DMS 273 treated with DMSO at 0.1 percent for 48 hours (cell line): ENCODE results near the gene MFSD12.
"Not testable (repeated sequence)": the region's sequence is repeated elsewhere in the genome, so short reads cannot be mapped to it uniquely, and the experiment has no call there.

Source experiments
- DNase-seq: peaks from one replicate; lab custom pipeline; 2025; lab: John Stamatoyannopoulos, UW

MFSD12 gene

DNA sequence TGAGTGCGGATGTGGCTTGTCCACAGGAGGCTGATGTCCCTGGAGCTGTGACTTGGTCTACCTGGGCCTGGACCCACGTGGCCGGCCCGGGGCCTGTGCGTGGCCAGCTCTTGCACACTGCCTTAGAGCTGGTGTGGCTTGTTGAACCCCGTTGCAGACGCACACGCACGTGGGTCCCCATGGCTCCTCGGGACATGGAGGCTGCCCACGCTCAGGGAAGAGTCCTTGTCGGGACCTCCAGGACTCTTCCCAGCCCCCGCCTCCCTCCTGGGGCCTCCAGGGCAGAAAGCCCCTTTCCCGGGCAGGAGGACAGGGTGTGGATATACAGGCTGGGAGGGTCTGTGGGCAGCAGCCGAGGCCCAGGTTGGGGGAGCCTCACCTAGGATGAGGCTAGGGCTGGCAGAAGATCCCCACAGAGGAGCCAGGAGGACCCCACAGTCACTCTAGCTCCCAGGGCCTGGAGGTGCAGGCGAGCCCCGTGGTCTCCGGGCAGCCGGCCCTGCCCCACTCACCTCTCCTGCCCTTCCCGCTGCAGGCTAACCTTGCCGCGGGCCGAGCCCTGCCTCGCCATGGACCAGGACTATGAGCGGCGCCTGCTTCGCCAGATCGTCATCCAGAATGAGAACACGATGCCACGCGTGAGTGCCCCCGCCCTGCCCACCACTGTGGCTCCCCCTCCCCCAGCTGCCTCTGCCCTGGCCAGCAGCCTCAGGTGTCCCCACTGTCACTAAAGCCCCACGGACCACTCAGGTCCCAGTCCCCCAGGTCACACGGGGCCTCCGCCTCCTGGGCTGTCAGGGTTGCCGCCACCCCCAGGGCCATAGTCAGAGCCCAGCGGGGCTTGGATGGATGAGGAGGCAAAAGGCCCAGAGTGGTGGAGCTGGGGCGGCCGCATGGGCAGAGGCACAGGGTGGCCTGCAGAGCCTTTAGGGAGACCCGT, 34.7 kb downstream of the MFSD12 start:
- no peak for DNase-seq

DNA sequence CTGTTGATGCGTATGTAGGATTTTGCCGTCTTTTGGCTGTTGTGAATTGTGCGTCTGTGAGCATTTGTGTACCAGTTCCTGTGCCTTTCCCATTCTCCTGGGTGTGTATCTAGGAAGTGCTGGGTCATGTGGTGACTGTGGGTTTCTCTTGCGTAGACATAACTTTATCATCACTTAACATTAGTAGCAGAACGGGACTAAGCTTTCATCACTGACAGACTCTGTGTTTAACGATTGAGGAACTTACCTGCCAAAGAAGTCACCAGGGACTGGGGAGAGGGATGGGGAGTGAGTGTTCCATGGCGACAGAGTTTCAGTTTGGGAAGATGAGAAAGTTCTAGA, 36.3 kb downstream of the MFSD12 start:
- no peak for DNase-seq

DNA sequence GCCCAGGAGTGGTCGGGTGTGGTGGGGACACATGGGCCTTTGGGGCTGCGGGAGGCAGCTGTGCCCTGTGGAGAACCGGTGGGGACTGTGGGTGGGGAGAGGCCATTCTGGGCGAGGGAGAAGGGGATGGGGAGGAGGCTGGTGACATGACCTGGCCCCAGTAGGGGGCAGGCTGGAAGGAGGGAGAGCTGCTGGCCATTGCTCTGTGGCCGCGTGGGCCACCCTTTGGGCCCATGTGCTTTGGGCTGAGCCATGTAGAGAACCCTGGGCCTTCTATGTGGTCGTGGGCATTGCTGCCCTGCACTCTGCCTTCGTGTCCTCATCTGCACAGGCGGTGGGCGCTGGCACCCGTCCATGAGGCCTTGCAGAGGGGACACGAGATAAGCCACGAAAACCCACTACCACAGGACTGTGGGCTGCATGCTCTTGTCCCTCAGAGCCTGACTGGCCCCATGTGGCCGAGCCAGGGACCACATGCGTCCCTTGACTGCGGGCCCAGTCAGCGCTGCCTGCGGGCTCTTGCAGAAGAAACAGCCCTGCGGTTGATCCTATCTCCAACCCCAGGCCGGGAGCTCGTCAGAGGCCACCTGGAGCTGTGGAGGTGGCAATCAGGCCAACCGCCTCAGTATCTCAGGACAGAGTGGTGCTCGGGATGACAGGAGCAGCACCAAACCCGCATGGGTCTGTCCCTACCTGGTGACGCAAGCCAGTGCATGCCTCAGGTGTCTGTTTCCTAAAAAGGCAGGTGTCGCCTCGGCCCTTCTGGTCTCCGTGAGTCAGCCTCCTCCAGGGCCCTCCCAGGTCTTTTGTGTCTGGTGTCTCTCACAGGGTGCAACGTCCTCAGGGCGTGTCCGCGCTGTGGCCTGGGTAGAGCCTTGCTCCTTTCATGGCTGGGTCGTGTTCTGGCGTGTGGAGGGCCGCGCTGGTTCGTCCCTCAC, 37.0 kb downstream of the MFSD12 start:
- no peak for DNase-seq

DNA sequence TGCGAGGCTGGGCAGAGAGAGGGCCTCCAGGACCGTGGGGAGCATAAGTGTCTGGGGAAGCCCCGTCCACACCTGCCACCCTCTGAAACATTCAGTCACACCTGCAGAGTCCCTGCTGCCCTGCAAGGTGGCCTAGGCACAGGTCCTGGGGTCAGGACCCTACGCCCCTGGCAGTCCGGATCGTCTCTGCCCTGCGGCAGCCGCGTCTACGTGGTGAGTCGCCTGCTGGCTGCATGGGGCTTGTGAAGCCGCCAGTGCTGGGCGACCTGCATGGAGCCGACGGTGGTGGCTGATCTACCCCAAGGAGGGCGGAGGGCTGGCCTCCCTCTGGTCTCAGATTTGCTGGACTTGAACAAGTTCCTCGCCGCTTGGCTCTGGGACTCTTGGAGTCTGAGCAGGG, 38.3 kb downstream of the MFSD12 start:
- no peak for DNase-seq

DNA sequence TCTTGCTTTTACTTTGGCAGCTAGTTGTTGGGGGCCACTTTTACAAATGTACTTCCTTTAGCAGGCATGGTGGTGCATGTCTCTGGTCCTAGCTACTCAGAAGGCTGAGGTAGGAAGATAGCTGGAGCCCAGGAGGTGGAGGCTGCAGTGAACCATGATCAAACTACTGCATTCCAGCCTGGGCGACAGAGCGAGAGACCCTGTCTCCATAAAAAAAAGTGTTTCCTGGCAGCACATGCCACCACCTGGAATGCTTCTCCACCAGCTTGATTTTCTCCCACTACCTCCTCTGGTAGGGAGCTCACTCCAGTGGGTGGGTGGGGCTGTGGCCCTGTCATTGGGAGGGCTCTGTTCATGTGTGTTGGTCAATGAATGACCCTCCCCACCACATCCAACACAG, 38.7 kb downstream of the MFSD12 start:
- DNase-seq, result no peak

DNA sequence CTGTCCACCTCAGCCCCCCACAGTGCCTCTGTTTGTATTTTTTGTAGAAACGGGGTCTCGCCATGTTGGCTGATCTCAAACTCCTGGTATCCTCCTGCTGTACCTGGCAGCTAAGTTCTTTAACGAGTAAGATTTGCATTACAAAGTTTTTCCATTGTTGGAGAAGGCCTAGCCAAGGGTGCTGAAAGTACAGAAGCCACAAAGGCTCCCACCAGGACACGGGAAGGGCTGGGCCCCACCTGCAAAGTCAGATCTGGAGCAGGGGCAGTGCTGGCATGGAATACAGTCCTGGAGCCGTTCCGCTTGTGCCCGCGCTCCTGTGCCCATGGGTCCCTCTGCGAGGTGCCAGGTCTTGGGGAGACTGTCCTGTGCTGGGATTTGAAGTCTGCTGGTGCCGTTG, 39.1 kb downstream of the MFSD12 start:
- DNase-seq, result no peak

DNA sequence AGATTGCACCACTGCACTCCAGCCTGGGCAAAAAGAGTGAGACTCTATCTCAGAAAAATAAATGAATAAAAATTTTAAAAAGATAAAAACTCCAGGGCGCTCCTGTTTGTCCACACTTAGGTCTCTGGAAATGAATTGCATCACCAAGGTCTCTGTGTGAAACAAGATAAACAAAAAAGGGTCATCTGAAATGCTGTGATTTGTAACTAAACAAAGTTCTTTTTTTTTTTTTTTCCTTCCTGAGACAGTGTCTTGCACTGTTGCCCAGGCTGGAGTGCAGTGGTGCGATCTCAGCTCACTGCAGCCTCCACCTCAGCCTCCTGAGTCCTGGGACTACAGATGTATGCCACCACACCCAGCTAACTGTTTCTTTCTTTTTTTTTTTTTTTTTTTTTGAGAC, 39.7 kb downstream of the MFSD12 start:
- DNase-seq, result no peak

DNA sequence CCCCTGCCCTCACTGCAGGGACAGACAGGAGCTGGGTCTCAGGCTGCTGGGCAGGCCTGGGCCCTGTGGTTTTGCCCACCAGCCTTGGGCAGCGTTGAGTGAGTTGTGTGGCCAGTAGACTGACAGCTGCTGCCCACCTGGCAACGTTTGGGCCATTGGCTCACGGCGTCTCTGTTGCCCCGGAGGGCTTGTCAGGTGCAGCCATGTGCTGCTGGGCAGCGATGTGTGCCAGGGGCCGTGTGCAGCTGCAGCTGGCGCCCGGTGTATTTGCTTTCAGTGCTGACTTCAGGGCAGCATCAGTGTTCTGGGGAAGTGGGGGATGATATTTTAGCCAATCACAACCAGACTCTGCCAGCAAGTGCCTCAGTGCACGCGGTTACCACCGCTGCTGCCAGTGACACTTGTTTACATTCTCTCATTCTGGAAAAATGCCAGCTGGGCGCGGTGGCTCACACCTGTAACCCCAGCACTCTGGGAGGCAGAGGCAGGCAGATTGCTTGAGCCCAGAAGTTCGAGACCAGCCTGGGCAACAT, 40.6 kb downstream of the MFSD12 start:
- DNase-seq, result peak; percentile 19

DNA sequence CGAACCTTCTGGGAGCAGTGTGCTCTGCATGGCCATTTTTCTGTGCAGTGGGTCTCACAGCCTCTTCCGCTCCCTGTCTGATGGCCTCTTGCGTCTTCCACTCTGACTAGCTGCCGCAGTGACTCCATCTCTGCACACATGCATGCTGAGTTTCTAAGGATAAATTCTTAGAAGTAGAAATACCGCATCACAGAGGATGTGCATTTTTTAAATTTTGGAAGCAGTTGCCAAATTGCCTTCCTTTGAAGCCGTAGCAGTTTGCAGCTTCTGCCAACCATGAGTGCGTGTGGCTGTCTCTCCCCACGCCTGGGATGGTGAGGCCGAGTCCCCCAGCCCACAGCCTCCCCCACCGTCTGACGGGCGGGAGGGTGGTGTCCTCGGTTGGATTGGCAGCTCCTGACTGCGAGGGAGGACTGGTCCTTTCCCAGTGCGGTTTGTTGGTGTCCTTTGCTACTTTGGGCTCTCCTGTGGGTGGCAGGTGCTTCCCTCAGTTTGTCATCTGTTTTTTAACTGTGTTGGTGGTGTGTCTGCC, 41.4 kb downstream of the MFSD12 start:
- DNase-seq, result no peak

DNA sequence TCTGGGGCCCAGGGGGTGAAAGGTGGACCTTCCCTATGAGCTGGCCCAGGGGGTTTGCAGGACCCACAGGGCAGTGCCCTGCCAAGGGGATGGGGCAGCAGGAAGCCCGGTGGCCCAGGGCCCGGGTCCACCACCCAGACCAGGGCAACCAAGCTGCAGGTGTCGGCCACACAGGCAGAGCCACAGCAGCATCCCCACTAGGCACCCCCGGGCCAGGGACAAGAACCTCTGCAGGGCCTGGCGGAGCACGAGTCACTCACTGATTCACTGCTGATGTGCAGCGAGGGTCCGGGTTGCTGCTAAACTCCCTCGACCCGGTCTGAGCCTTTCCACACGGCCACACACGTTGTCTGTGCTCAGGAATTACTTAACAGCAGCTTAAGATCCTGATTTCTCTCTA, 42.5 kb downstream of the MFSD12 start:
- no peak for DNase-seq

DNA sequence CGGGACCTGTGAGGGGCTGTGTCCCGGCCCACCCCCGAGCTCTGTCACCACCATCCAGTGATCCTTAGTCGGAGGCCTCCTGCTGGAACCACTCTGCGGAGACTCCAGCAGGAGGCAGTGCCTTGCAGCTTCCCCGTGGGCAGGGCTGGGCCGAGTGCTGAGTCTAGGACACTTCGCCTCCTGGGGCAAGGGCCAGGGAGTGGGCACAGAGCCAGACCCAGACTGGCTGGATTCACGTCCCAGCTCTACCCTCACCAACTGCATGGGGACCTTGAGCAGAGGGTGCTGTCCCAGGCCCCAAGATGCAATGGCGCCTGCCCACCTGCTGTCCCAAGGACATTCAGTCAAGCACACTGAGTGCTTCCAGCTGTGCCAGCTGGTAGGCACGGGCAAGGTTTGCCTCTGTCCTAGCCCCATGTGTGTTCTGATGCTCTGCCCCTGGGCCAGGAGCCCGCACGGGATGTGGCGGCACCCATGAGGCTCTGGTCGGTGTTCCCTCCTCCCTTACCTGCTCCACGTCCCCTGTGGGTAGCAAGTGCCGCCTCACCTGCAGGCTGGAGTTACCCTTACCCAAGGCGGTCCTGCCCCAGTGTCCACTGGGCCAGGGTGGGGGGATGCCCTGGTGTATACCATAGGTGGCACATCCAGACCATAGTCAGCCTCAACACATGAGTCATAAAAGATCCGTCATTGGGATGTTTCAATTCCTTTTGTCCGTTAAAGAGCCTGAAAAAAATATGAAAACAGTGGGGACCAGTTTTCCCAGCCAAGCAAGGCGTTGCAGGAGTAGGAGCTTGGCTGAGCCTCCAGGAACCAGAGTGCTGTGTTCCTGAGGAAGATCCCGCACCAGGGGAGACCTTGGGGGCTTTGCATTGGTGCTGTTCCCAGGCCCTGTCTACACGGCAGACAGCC, 43.9 kb downstream of the MFSD12 start:
- DNase-seq, result no peak

DNA sequence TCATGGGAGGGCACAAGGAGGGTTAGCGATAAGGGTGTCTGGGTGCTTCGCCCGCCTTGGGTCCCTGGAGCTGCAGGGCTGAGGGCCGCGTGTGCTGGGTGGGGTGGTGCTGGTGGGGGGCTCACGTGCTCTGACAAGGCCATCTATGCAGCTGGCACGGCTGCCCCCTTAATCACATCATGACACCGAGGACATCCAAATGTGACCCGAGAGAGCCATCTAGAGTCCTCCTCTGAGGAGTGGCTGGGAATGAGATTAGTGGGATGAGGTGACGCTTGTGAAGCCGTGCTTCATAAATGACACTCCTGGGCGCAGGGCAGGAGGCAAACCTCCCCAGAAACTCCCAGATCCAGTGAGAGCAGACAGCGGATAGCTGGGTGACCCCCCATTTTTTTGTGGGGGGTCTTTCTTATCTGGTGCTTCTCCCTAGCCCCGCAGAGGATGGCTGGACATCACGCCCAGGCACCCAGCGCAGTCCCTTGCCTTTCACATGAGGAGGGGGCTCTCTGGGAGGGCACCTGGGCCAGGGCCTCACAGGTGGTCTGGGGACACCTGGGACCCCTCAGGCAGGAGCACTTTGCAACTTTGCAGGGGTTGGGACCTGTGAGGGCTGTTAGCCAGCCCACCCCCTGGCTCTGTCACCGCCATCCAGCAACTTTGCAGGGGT, 44.7 kb downstream of the MFSD12 start:
- no peak for DNase-seq

DNA sequence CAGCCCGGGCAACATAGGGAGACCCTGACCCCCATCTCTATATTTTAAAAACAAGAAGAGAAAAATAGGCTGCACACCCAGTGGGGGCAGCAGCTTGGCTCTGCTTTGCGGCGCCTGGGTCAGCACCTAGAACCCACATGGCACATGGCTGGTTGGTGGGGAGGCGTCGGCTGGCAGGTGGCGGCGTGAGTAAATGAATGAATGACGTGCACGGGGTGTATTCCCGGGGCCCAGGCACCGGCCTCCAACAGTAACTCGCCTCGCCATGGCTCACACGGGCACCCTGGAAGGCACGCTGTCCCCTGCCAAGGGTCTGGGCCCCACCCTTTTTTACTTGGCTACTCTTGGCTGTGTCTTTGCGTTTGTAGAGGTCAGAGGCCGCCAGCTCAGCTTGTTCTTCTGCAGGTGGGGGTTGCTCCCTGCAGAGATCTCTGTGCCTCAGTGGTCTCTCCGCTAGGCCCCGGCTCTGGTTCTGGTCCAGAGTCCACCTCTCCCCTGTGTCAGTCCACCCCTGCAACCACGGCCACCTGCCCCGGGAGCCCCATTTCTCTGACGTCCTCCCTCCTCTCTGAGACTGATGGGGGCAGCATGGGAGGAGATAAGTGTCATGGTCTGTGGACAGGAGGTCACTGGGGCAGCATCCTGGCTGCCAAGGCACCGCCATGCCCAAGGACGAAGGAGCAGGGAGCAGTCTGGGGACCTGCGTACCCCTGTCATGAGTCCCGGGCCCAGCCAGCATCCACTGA, 45.7 kb downstream of the MFSD12 start:
- no peak for DNase-seq

DNA sequence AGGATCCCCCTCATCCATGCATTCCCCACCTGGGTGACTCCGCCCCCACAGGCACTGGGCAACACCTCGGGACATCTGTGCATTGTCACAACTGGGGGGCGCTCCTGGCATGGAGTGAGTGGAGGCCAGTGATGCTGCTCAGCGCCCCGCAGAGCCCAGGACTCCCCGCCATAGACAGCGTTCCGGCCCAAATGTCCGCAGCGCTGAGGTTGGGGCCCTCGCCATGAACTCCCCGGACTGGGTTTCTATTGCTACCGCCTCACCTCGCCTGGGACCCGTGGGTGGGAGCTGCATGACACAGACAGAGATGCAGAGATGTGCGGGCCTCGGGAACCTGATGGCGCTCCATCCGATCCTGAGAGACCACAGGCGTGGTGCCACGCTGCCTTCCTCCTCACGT, 46.7 kb downstream of the MFSD12 start:
- no peak for DNase-seq

DNA sequence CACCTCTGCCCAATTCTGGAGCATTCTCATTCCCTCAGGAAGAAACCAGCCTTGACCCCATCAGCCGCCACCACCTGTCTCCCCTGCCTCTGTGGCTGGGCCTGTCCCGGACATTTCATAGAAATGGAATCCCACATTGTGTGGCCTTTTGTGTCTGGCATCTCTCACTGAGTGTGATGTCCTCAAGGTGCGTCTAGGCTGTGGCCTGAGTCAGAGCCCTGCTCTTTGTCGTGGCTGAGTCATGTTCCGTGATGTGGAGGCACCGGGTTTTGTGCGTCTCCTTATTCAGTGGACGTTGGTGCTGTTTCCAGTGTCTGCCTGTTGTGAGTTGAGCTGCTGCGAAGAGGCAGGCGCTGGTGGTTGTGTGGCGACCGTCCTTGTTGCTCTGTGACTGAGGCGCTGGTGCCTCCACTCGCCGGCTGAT, 47.8 kb downstream of the MFSD12 start:
- DNase-seq, result no peak

DNA sequence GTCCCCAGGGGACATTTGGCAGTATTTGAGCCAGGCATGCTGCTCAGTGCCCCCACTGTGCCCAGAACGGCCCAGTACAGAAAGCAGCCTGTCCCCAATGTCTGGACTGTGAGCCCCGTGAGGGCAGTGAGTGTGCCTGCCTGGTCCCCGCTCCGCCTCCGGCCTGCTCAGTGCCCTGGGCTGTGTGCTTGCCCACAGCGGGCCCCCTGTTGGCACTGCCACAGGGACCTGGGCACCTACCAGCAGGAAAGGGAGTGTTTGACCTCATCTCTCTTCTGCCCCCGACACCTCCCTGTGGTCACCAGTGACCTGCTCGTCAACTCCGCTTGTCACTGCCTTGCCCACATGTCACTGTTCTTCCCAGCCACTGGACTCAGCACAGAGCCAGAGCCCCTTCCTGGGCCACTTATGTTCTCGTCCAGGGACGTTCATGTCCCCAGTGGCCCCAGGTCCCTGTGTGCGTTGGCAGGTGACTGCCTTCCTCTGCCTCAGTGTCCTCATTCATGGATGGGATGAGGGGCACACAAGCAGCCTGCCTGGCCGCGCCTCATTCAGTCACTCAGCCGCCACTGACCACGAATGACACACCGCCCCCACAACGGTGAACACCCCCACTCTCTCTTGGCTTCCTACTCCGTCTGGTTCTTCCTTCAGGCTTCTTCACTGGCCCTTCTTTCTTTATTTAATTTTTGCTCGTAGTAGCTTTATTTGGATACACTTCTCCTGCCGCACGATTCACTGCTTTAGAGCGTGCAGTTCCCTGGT, 48.4 kb downstream of the MFSD12 start:
- DNase-seq, result no peak

DNA sequence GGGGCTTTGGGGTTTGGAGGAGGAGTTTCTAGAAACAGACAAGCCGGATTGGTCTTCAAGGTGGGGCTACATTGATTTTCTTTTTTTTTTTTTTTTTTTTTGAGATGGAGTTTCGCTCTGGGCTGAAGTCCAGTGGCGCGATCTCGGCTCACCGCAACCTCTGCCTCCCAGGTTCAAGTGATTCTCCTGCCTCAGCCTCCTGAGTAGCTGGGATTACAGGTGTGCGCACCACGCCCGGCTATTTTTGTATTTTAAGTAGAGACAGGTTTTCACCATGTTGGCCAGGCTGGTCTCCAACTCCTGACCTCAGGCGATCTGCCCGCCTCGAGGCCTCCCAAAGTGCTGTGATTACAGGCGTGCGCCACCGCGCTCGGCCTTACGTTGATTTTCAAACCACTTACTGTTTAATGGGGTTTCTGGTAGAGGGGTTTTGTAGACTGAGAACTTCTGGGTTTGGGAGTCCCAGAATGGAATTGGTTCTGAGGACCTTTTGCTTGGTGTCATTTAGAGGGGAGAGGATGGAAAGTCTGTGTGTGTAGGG, 49.2 kb downstream of the MFSD12 start:
- DNase-seq, result not testable (repeated sequence)

DNA sequence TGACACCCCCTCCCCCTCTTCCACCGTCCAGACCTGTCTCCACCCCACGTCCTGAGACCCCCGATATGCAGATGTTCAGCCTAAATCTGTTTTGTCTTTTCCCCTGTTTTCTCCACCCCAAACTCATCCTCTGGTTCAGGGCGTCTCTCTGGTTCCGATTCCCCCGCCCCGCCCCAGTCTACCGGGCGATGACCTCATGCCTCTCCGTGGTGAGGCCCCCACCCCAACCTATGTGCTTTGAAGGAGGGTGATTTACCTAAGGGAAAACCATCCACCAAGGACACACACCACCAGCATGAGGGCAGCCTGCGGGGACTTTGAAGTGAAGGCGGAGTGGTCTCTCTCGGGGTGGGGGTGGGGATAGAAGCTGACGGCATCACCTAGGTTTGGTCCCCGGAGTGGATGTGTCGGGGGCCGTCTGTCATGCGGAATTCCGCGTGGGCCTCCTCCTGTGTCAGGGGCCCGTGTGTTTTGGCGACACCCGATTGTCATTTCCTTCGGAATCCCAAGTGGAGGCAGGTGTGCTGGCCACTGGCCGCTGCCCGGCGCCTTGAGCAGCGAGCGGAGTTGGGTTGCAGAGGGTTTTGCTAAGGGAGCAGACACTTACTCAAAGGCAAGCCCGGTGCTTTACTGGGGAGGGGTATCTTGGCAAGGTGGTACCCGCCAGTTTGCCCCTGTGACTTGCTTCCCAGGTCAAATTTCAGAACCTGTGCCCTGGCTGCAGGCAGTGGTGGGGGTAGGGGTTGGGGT, 49.8 kb downstream of the MFSD12 start:
- no peak for DNase-seq
